Immature natural killer cell (primary cell): ENCODE results near the gene FGF14. TPM values are rescaled to one million over a fixed set of nuclear protein-coding genes. Genes with fewer than 3 reads are reported as not detected.

Experiments used
- DNase-seq, 3 donors: peaks; one replicate each; pipeline ENCODE4 v3.0.0; 2022; ENCODE audit warnings: mixed read lengths in 1 of 3
- H3K27ac Mint-ChIP-seq, 6 donors: one replicate each; pipeline ENCODE4 v1.8.0; 2020; ENCODE audit warnings: mixed read lengths in 6 of 6, mild to moderate bottlenecking in 5 of 6, inconsistent platforms in 4 of 6, moderate library complexity in 3 of 6
- H3K27me3 Mint-ChIP-seq, 3 donors: one replicate each; pipeline ENCODE4 v1.8.0; 2020 to 2021; ENCODE audit warnings: low read depth in 3 of 3, mild to moderate bottlenecking in 3 of 3, mixed read lengths in 3 of 3, moderate library complexity in 3 of 3, inconsistent platforms in 1 of 3
- H3K36me3 Mint-ChIP-seq, 3 donors: one replicate each; pipeline ENCODE4 v1.8.0; 2020; ENCODE audit warnings: mixed read lengths in 3 of 3, inconsistent platforms in 2 of 3, mild to moderate bottlenecking in 2 of 3
- H3K4me1 Mint-ChIP-seq, 2 donors: one replicate each; pipeline ENCODE4 v1.8.0; 2020; ENCODE audit warnings: inconsistent platforms in 2 of 2, mild to moderate bottlenecking in 2 of 2, mixed read lengths in 2 of 2, moderate library complexity in 1 of 2
- H3K4me3 Mint-ChIP-seq, 5 donors: one replicate each; pipeline ENCODE4 v1.8.0; 2020; ENCODE audit warnings: mild to moderate bottlenecking in 5 of 5, mixed read lengths in 5 of 5, inconsistent platforms in 3 of 5, moderate library complexity in 3 of 5
- H3K9me3 Mint-ChIP-seq, 6 donors: one replicate each; pipeline ENCODE4 v1.8.0; 2020; ENCODE audit warnings: mild to moderate bottlenecking in 6 of 6, mixed read lengths in 6 of 6, inconsistent platforms in 4 of 6, moderate library complexity in 3 of 6
- polyA plus RNA-seq, 3 donors: library from polyadenylated mRNA; unstranded; fragments of 300-500 nt; fragmentation: Illumina TruSeq; gene quantifications; one replicate each; pipeline ENCODE4 v1.2.3, GENCODE V29; 2021

FGF14 gene
- polyA plus RNA-seq, 3 donors from 2014 or later = not detected

- Mint-ChIP-seq H3K4me1 (no peaks in the 10 kb centered on the region), H3K27ac (no peak overlapping the region), H3K36me3 (no peaks in the 10 kb centered on the region), H3K9me3 (peaks cover 0 to 3% (median 0%) of the 10 kb centered on the region in 6 donors), H3K4me3 (no peak overlapping the region), H3K27me3 (peaks cover 0 to 2% (median 1%) of the 10 kb centered on the region in 3 donors)
- no peak for DNase-seq
Measured at GRCh38 chr13:101752432-101752831, 649.4 kb downstream of the FGF14 start.

- Mint-ChIP-seq H3K27ac (no peak overlapping the region), H3K4me3 (no peak overlapping the region), H3K9me3 (peaks cover 0 to 3% (median 0%) of the 10 kb centered on the region in 6 donors), H3K36me3 (no peaks in the 10 kb centered on the region), H3K27me3 (peaks cover 0 to 3% (median 2%) of the 10 kb centered on the region in 3 donors), H3K4me1 (no peaks in the 10 kb centered on the region)
- DNase-seq = no peak
Measured at GRCh38 chr13:101751488-101751887, 650.4 kb downstream of the FGF14 start.

GRCh38 chr13:101749584-101749983, 652.3 kb downstream of the FGF14 start:
- Mint-ChIP-seq H3K4me3 (no peak overlapping the region), H3K27ac (no peak overlapping the region), H3K9me3 (peaks cover 0 to 7% (median 0%) of the 10 kb centered on the region in 6 donors), H3K27me3 (peaks cover 0 to 3% (median 2%) of the 10 kb centered on the region in 3 donors), H3K4me1 (no peaks in the 10 kb centered on the region), H3K36me3 (no peaks in the 10 kb centered on the region)
- no peak for DNase-seq

GRCh38 chr13:101747039-101747438, 654.8 kb downstream of the FGF14 start:
- Mint-ChIP-seq H3K9me3 (peaks cover 0 to 7% (median 0%) of the 10 kb centered on the region in 6 donors), H3K27me3 (peaks cover 0 to 3% (median 3%) of the 10 kb centered on the region in 3 donors), H3K27ac (no peak overlapping the region), H3K36me3 (no peaks in the 10 kb centered on the region), H3K4me1 (no peaks in the 10 kb centered on the region), H3K4me3 (no peak overlapping the region)
- DNase-seq = no peak

- Mint-ChIP-seq H3K27me3 (peaks cover 0 to 3% (median 2%) of the 10 kb centered on the region in 3 donors), H3K36me3 (no peaks in the 10 kb centered on the region), H3K27ac (no peak overlapping the region), H3K9me3 (peaks cover 0 to 7% (median 0%) of the 10 kb centered on the region in 6 donors), H3K4me1 (no peaks in the 10 kb centered on the region), H3K4me3 (no peak overlapping the region)
- no peak for DNase-seq
Measured at GRCh38 chr13:101746513-101746912, 655.3 kb downstream of the FGF14 start.

- Mint-ChIP-seq H3K4me1 (no peaks in the 10 kb centered on the region), H3K27me3 (peaks cover 0 to 2% (median 2%) of the 10 kb centered on the region in 3 donors), H3K36me3 (no peaks in the 10 kb centered on the region), H3K27ac (no peak overlapping the region), H3K9me3 (peaks cover 0 to 3% (median 0%) of the 10 kb centered on the region in 6 donors), H3K4me3 (no peak overlapping the region)
- no peak for DNase-seq
Measured at GRCh38 chr13:101739382-101740178, 662.3 kb downstream of the FGF14 start.

GRCh38 chr13:101738336-101738735, 663.5 kb downstream of the FGF14 start:
- Mint-ChIP-seq H3K27ac (no peak overlapping the region), H3K4me3 (no peak overlapping the region), H3K36me3 (no peaks in the 10 kb centered on the region), H3K4me1 (no peaks in the 10 kb centered on the region), H3K9me3 (peaks cover 0 to 3% (median 0%) of the 10 kb centered on the region in 6 donors), H3K27me3 (peaks cover 0 to 2% (median 2%) of the 10 kb centered on the region in 3 donors)
- DNase-seq = no peak

- no peak overlapping the region for H3K27ac Mint-ChIP-seq
- no peaks in the 10 kb centered on the region for H3K36me3 Mint-ChIP-seq
- H3K4me3 Mint-ChIP-seq = no peak overlapping the region
Measured at GRCh38 chr13:101736566-101736965, 665.3 kb downstream of the FGF14 start.

GRCh38 chr13:101730420-101731000, 671.3 kb downstream of the FGF14 start:
- Mint-ChIP-seq H3K9me3 (peaks cover 0 to 4% (median 0%) of the 10 kb centered on the region in 6 donors), H3K4me3 (no peak overlapping the region)
- no peak for DNase-seq

More at GRCh38 chr13:101736566-101736965, 665.3 kb downstream of the FGF14 start:
- no peak for DNase-seq
- peaks cover 0 to 3% (median 0%) of the 10 kb centered on the region in 6 donors for H3K9me3 Mint-ChIP-seq
- H3K4me1 Mint-ChIP-seq = no peaks in the 10 kb centered on the region
- H3K27me3 Mint-ChIP-seq = peaks cover 0 to 2% (median 0%) of the 10 kb centered on the region in 3 donors

GRCh38 chr13:101728615-101729014, 673.2 kb downstream of the FGF14 start:
- peaks cover 0 to 3% (median 0%) of the 10 kb centered on the region in 3 donors for H3K27me3 Mint-ChIP-seq
- peaks cover 0 to 4% (median 0%) of the 10 kb centered on the region in 6 donors for H3K9me3 Mint-ChIP-seq
- no peak overlapping the region for H3K27ac Mint-ChIP-seq
- H3K36me3 Mint-ChIP-seq = no peaks in the 10 kb centered on the region
- H3K4me1 Mint-ChIP-seq = no peaks in the 10 kb centered on the region
- no peak overlapping the region for H3K4me3 Mint-ChIP-seq
- DNase-seq = no peak

More at GRCh38 chr13:101730420-101731000, 671.3 kb downstream of the FGF14 start:
- no peak overlapping the region for H3K27ac Mint-ChIP-seq
- H3K4me1 Mint-ChIP-seq = no peaks in the 10 kb centered on the region
- H3K36me3 Mint-ChIP-seq = no peaks in the 10 kb centered on the region
- peaks cover 0 to 3% (median 0%) of the 10 kb centered on the region in 3 donors for H3K27me3 Mint-ChIP-seq

GRCh38 chr13:101728021-101728420, 673.8 kb downstream of the FGF14 start:
- no peaks in the 10 kb centered on the region for H3K4me1 Mint-ChIP-seq

GRCh38 chr13:101727118-101727517, 674.7 kb downstream of the FGF14 start:
- no peak for DNase-seq
- H3K4me1 Mint-ChIP-seq = no peaks in the 10 kb centered on the region
- H3K27me3 Mint-ChIP-seq = peaks cover 0 to 6% (median 1%) of the 10 kb centered on the region in 3 donors
- no peak overlapping the region for H3K27ac Mint-ChIP-seq
- peaks cover 0 to 4% (median 0%) of the 10 kb centered on the region in 6 donors for H3K9me3 Mint-ChIP-seq
- H3K4me3 Mint-ChIP-seq = no peak overlapping the region
- H3K36me3 Mint-ChIP-seq = no peaks in the 10 kb centered on the region

More at GRCh38 chr13:101728021-101728420, 673.8 kb downstream of the FGF14 start:
- H3K36me3 Mint-ChIP-seq = no peaks in the 10 kb centered on the region
- H3K27ac Mint-ChIP-seq = no peak overlapping the region
- H3K27me3 Mint-ChIP-seq = peaks cover 0 to 5% (median 0%) of the 10 kb centered on the region in 3 donors
- H3K9me3 Mint-ChIP-seq = peaks cover 0 to 4% (median 0%) of the 10 kb centered on the region in 6 donors
- no peak for DNase-seq
- no peak overlapping the region for H3K4me3 Mint-ChIP-seq

- Mint-ChIP-seq H3K36me3 (no peaks in the 10 kb centered on the region), H3K27ac (no peak overlapping the region), H3K27me3 (peaks cover 0 to 8% (median 2%) of the 10 kb centered on the region in 3 donors), H3K4me1 (no peaks in the 10 kb centered on the region), H3K9me3 (peaks cover 0 to 4% (median 0%) of the 10 kb centered on the region in 6 donors), H3K4me3 (no peak overlapping the region)
- no peak for DNase-seq
Measured at GRCh38 chr13:101726681-101727080, 675.2 kb downstream of the FGF14 start.

GRCh38 chr13:101718496-101718895, 683.4 kb downstream of the FGF14 start:
- Mint-ChIP-seq H3K27ac (no peak overlapping the region), H3K4me1 (no peaks in the 10 kb centered on the region), H3K4me3 (no peak overlapping the region), H3K27me3 (peaks cover 0 to 5% (median 2%) of the 10 kb centered on the region in 3 donors), H3K36me3 (no peaks in the 10 kb centered on the region), H3K9me3 (peaks cover 0 to 4% (median 0%) of the 10 kb centered on the region in 6 donors)
- no peak for DNase-seq
